Activated T-helper 2 cell treated with anti-CD3 and anti-CD28 coated beads, Interferon-gamma antibody, Interleukin-2, Interleukin-4, amounts not matched to agents 10 μg/mL and 5 μg/mL and 100 μg/mL, durations not matched to agents 14 hours and 24 hours and 36 hours (primary cell): ENCODE results near the gene CRY2. TPM values are rescaled to one million over a fixed set of nuclear protein-coding genes. Genes with fewer than 3 reads are reported as not detected.
A peak's percentile ranks its signal among the peaks of the same experiment; 100 is the strongest.

Experiments
- DNase-seq: peaks from one replicate; pipeline ENCODE4 v3.0.0; 2021; ENCODE audit warnings: low spot score
- H3K27ac Mint-ChIP-seq: one replicate; pipeline ENCODE4 v1.8.0; 2021; ENCODE audit warnings: mixed read lengths
- H3K27me3 Mint-ChIP-seq: one replicate; pipeline ENCODE4 v1.8.0; 2021; ENCODE audit warnings: low read depth, mixed read lengths
- H3K36me3 Mint-ChIP-seq: one replicate; pipeline ENCODE4 v1.8.0; 2021; ENCODE audit warnings: low read depth, mixed read lengths
- H3K4me1 Mint-ChIP-seq: one replicate; pipeline ENCODE4 v1.8.0; 2021; ENCODE audit warnings: low read depth, mixed read lengths
- H3K4me3 Mint-ChIP-seq: one replicate; pipeline ENCODE4 v1.8.0; 2021; ENCODE audit warnings: low read depth, mild to moderate bottlenecking, moderate library complexity, mixed read lengths
- H3K9me3 Mint-ChIP-seq: one replicate; pipeline ENCODE4 v1.8.0; 2021; ENCODE audit warnings: mixed read lengths
- intact Hi-C: fragments of 100-400 bp; cut with micrococcal nuclease; formaldehyde crosslinking; loops from one replicate; pipeline ENCODE4 v1.15.1; 2023
- total RNA-seq: library from RNA; stranded (reverse); gene quantifications from 2 replicates; pipeline ENCODE4 v1.2.3, GENCODE V29; 2022

The CRY2 gene
- total RNA-seq, 1 donor from 2014 or later: 21.5 TPM

DNA sequence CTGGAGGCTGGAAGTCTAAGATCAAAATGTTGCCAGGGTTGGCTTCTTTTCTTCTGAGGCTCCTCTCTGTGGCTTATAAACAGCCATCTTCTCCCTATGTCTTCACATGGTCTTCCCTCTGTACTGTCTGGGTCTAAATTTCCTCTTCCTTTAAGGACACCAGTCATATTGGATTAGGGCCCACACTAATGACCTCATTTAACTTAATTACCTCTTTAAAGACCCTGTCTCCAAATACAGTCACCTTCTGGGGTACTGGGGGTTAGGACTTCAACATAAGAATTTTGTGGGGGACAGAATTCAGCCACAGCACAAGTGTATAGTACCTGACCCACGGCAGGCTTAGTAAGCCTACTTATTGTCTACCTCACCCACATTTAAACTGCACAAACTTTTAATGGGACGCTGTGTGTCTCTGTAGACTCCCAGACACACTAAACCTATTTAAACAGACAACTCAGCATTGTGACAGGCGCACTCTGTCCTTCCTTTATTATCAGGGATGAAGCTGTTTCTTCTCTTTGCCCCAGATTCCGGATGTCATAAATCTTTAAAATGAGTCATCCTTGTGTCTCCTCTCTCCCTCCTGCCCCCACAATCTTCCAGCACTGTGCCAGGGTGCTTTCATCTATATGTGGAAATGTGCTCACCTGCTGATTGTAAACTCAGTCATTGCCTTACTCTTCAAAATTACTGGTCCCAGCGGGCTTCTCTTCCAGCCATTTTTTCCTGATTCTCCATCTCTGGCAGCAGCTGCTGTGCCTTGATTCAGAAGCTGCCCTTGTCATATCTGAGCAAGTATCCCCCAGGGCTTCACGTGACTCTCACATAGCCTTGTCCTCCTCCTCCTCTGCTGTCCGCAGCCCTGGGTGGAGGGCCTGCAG is 32.8 kb downstream of the CRY2 start:
- Mint-ChIP-seq H3K9me3 (no peaks in the 10 kb centered on the region), H3K4me3 (no peak overlapping the region), H3K27me3 (peaks cover 2% of the 10 kb centered on the region), H3K36me3 (peaks cover 28% of the 10 kb centered on the region), H3K27ac (no peak overlapping the region), H3K4me1 (peaks cover 3% of the 10 kb centered on the region)
- intact Hi-C loops: no loop called here
- DNase-seq: no peak

DNA sequence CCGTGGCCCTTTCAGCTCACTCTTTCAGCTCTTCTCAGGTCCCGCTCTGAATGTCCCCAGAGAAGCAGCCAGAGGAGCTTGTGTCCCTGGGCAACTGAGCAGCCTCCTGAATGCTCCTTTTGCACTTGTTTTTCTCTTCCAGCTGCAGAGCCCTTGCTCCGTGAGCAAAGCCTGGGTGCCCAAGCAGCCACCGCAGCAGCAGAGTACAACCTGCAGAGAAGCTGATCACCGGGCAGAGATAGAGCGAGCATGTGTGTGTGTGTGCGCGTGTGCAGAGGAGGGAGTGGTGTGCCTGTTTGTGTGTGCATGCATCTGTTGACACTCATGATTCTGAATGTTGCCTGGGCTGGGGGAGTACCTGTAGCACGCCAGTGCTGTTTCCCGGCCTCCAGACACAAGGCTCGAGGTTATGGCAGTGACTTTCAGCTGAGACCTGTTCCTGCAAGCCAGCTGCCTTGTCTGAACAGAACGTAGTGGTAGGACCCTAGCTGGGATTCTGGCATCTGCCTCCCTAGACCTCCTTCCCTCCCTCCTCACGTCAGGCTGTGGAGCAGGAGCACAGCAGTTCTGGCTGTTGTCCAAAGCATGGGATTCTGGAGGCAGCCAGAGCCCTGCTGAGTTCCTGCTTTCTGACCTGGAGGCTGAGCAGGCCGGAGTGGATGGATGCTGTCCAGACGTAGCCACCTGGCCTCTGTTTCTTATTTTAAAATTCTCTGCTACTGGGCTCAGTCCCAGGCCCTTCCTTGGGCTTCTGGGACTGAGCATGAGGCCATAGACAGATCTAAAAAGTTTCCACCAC is 33.7 kb downstream of the CRY2 start:
- H3K27ac Mint-ChIP-seq: no peak overlapping the region
- intact Hi-C loops: no loop called here
- H3K4me3 Mint-ChIP-seq: no peak overlapping the region
- H3K9me3 Mint-ChIP-seq: no peaks in the 10 kb centered on the region
- peaks cover 2% of the 10 kb centered on the region for H3K27me3 Mint-ChIP-seq
- no peak for DNase-seq
- peaks cover 3% of the 10 kb centered on the region for H3K4me1 Mint-ChIP-seq
- H3K36me3 Mint-ChIP-seq: peaks cover 22% of the 10 kb centered on the region

DNA sequence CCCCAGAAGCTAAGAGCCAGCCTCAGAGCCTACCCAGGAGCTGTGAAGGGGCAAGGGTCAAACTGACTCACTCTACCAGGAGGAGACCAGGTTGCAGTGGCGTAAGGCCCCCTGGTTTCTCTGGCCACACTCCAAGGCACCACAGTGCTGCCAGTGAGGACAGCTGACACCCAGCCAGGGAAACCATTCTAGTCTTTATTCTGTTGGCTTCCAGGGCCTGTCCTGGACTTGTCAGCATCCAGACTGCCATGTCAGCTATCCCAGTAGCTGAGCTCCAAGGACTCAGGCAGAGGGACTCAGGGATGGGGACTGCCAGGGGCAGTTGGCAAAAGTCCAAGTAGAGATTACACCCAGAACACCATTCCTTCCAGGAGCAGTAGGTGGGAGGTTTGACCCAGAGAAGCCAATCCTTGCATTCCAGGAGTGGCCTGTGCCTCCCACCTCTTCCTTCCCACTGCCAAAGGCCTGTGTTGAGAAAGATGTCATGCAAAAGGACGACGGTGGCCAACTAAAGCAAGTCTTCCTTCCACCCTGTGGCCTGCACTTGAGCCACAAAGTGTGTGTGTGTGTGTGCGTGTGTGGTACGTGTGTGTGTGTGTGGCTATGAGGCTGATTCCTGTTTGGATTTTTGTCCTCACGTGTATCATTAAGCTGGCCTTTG is 34.6 kb downstream of the CRY2 start:
- H3K36me3 Mint-ChIP-seq: peaks cover 14% of the 10 kb centered on the region
- DNase-seq: no peak
- H3K27me3 Mint-ChIP-seq: peaks cover 4% of the 10 kb centered on the region
- peaks cover 3% of the 10 kb centered on the region for H3K4me1 Mint-ChIP-seq
- no peaks in the 10 kb centered on the region for H3K9me3 Mint-ChIP-seq
- no peak overlapping the region for H3K27ac Mint-ChIP-seq
- H3K4me3 Mint-ChIP-seq: no peak overlapping the region
- intact Hi-C loops: no loop called here

DNA sequence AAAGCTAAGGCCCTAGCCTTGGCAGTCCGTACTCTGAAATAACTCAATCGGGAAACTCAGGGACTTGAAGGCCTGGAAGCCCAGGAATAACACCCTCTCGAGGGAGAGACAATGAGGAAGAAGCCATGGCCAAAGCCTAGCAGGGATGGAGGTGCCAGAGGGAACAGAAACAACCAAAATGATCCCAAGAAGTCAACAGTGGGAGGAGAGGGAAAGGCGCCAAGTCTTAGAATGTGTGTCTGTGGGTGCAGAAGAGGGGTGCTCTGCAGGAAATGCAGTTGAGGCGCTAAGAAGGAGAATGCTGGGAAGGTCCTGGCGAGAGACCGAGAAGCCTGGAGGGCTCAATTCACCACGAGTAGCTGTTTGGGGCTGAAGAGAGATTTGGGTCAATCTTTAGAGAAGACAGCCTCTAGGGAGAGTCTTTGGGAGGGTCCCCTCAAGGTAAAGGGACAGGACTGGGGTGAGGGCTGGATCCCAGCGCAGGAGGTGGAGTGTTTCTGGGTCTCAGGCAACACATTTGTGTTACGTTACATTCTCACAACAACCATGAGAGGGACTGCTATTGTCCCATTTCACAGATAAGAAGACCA is 37.4 kb downstream of the CRY2 start:
- Mint-ChIP-seq H3K4me3 (peak overlapping the region; percentile 51), H3K36me3 (peaks cover 9% of the 10 kb centered on the region), H3K9me3 (no peaks in the 10 kb centered on the region), H3K27me3 (peaks cover 8% of the 10 kb centered on the region), H3K27ac (no peak overlapping the region), H3K4me1 (peaks cover 3% of the 10 kb centered on the region)
- DNase-seq: no peak
- intact Hi-C loops: loop anchor here (1.0 kb wide), 1 partner anchor 34 kb away; no protein-coding TSS in a partner anchor

- peak; percentile 46 for DNase-seq
- Mint-ChIP-seq H3K9me3 (no peaks in the 10 kb centered on the region), H3K4me3 (peak within 1 kb of the TSS; percentile 51), H3K27me3 (peaks cover 8% of the 10 kb centered on the region), H3K4me1 (peaks cover 3% of the 10 kb centered on the region), H3K27ac (no peak within 1 kb of the TSS), H3K36me3 (peaks cover 5% of the 10 kb centered on the region)
- intact Hi-C loops: loop anchor here (1.0 kb wide), 1 partner anchor 33 kb away; no protein-coding TSS in a partner anchor
Observed at GRCh38 chr11:45885274-45885920, 38.1 kb downstream of the CRY2 start, which contains the start of gene MAPK8IP1. MAPK8IP1 (plus strand) TSS chr11:45885651; CDS start chr11:45885821, 170 bp downstream.

GRCh38 chr11:45885921-45886721 is 38.8 kb downstream of the CRY2 start:
- intact Hi-C loops: loop anchor here (1.0 kb wide), 1 partner anchor 32 kb away; no protein-coding TSS in a partner anchor
- H3K4me3 Mint-ChIP-seq: peak overlapping the region; percentile 5
- no peak overlapping the region for H3K27ac Mint-ChIP-seq

DNA sequence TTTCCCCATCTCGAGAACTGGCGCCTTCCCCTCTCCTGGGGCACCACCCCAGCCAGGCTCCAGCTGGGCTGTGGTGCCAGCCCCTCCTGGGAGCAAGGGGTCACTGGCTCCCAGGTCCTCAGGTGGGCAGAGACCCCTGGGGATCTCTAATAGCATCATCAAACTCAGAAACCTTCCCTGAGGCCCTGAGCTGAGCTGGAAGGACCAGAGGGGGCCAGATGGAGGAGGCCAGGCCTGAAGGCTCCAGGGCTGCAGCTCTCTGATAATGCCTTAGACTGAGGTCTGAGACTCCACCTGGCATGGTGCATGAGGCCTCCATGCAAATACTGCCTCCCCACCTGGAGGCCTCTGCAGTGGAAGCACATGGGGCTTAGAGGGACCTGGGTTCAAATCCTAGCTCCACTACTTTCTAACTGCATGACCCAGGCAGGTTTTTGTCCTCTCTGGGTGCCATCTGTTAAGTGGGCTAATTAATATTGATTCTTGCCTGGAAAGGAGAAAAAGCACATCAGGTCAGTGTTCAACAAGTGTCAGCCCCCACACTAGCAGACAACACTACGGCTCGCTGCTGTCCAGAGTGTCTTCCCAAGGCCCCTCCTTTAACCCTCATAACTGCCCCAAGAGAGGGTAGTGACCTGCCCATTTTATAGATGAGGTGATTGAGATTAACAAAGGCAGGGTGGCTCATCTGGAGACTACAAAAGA is 39.7 kb downstream of the CRY2 start:
- no peak for DNase-seq
- H3K4me1 Mint-ChIP-seq: peaks cover 3% of the 10 kb centered on the region
- peak overlapping the region; percentile 5 for H3K4me3 Mint-ChIP-seq
- peaks cover 8% of the 10 kb centered on the region for H3K27me3 Mint-ChIP-seq
- H3K36me3 Mint-ChIP-seq: no peaks in the 10 kb centered on the region
- intact Hi-C loops: no loop called here
- no peak overlapping the region for H3K27ac Mint-ChIP-seq
- no peaks in the 10 kb centered on the region for H3K9me3 Mint-ChIP-seq

More at GRCh38 chr11:45885921-45886721, 38.8 kb downstream of the CRY2 start:
- Mint-ChIP-seq H3K36me3 (no peaks in the 10 kb centered on the region), H3K4me1 (peaks cover 3% of the 10 kb centered on the region), H3K27me3 (peaks cover 8% of the 10 kb centered on the region), H3K9me3 (no peaks in the 10 kb centered on the region)
- no peak for DNase-seq

DNA sequence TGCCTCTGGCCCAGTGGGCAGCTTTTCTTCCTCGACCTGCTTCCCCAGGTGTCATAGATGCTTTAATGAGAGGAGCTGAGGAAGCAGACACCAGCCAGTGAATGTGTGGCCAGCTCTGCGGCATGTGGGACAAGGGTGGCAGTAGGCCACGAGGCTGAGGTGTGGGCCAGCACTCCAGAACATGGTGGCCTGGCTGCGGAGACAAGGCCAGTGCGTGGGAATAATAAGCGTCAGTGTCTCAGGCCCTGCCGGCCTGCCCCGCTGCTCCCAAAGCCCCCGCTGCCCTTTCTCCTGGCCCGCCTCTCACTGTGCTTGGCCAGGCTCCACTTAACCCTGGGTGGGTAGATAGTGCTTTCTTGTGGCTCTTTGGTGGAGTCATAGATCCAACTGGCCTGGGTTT is 40.3 kb downstream of the CRY2 start:
- Mint-ChIP-seq H3K9me3 (no peaks in the 10 kb centered on the region), H3K27ac (no peak overlapping the region), H3K4me3 (no peak overlapping the region), H3K27me3 (peaks cover 8% of the 10 kb centered on the region), H3K4me1 (peaks cover 3% of the 10 kb centered on the region), H3K36me3 (no peaks in the 10 kb centered on the region)
- DNase-seq: no peak
- intact Hi-C loops: no loop called here

GRCh38 chr11:45889555-45889954 is 42.3 kb downstream of the CRY2 start:
- H3K27me3 Mint-ChIP-seq: peaks cover 10% of the 10 kb centered on the region
- no peaks in the 10 kb centered on the region for H3K9me3 Mint-ChIP-seq
- H3K36me3 Mint-ChIP-seq: no peaks in the 10 kb centered on the region
- intact Hi-C loops: no loop called here
- H3K4me1 Mint-ChIP-seq: peaks cover under 1% of the 10 kb centered on the region
- H3K4me3 Mint-ChIP-seq: no peak overlapping the region
- no peak overlapping the region for H3K27ac Mint-ChIP-seq
- no peak for DNase-seq

- H3K4me3 Mint-ChIP-seq: no peak overlapping the region
- H3K27ac Mint-ChIP-seq: no peak overlapping the region
- no peaks in the 10 kb centered on the region for H3K9me3 Mint-ChIP-seq
- intact Hi-C loops: no loop called here
- peaks cover 10% of the 10 kb centered on the region for H3K27me3 Mint-ChIP-seq
- no peaks in the 10 kb centered on the region for H3K4me1 Mint-ChIP-seq
- no peak for DNase-seq
- H3K36me3 Mint-ChIP-seq: no peaks in the 10 kb centered on the region
Observed at GRCh38 chr11:45889966-45890365, 42.7 kb downstream of the CRY2 start.
